HG03280 (cell line): Measurements from ENCODE around the gene CCNY.
"Not testable (repeated sequence)": the region's sequence is repeated elsewhere in the genome, so short reads cannot be mapped to it uniquely, and the experiment has no call there.

Experiments
- ATAC-seq: cut with Tn5 transposase; IDR thresholded peaks from one replicate; pipeline ENCODE4 v1.9.1; 2021; ENCODE audit warnings: mild to moderate bottlenecking, moderate library complexity; ENCODE audit not compliant: unreplicated experiment

Gene CCNY

DNA sequence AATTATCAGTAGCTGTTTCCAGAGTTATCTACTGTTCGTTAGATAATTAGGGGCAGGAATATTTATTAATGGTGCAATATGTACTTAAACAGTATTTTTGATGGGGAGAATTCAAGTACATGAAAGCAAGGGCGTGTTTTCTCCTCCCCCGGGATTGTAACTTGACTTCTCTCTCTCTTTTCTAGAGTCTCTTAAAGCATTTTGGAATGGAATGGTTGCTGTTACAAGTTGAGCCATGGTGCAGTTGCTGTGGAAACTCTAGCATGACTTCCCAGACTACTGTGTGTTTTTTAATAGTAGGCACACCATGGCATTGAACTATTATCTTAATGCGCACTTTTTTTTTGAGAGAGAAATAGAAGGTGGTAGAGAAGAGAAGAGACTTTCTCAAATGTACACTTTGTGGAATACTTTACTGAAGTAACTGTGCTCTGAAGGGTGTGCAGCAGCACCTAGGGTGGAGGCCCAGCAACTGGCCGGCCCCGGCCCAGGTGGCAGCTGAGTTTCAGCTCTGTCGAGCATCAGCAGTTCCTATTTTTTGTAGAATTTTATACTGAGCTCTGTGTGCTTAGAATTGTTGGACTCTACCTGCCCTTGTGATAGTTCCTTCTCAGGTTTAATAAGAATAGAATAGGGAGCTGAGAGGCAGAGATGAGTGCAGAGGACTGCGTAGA lies 64.4 kb downstream of the CCNY start:
- ATAC-seq = no peak

- ATAC-seq = not testable (repeated sequence)
Measured at GRCh38 chr10:35403491-35403890, 67.2 kb downstream of the CCNY start.

DNA sequence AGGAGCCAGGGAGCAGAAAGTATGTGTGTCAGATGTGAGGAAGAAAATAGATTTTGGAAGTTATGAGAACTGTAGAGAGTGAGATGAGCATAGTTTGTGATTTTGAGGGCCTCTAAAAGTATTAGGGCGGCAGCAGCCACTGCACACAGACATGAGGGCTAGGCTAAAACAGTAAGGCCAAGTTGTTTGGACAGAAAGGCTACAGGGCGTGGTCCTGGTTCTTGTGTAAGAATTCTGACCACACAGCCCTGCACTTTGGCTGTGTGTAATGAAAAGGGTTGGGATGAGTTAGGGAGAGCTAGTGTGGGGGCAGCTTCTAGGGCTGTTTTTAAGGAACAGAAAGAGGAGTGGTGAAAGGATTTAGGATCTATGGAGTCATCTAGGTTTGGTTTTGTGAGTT lies 67.8 kb downstream of the CCNY start:
- ATAC-seq = not testable (repeated sequence)

- ATAC-seq = not testable (repeated sequence)
Measured at GRCh38 chr10:35406003-35406630, 69.8 kb downstream of the CCNY start.

GRCh38 chr10:35407696-35408095 lies 71.4 kb downstream of the CCNY start:
- ATAC-seq = not testable (repeated sequence)

- ATAC-seq = no peak
Measured at GRCh38 chr10:35409094-35409582, 72.8 kb downstream of the CCNY start.

- no peak for ATAC-seq
Measured at GRCh38 chr10:35409808-35410207, 73.5 kb downstream of the CCNY start.

DNA sequence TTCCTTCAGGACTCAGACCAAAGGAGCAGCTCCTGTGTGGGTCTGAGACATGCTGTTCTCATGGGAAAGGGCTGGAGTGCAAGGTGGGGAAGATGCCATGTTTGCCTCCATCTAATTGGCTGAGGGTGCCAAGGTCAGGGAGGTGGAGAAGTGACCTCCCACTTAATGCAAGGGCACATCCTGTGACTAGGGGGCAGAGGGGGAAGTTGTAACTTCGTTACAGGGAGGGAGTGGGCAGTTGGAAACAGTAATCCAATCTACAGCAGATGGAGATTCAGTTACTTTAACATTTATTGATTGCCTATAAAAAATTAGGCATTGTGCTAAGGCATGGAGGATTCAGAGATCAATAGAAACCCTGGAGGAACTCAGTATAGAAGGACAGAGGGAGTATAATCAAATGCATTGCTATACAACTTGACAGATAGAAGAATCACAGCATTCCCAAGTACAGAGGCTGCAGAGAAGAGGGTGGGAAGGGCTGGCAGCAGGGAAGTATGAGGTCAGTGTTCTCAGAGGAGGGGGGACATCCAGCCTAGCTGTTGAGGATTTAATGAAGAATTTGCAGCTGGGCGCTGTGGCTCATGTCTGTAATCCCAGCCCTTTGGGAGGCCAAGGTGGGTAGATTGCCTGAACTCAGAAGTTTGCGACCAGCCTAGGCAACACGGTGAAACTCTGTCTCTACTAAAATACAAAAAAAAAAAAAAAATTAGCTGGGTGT lies 75.9 kb downstream of the CCNY start:
- ATAC-seq = no peak

DNA sequence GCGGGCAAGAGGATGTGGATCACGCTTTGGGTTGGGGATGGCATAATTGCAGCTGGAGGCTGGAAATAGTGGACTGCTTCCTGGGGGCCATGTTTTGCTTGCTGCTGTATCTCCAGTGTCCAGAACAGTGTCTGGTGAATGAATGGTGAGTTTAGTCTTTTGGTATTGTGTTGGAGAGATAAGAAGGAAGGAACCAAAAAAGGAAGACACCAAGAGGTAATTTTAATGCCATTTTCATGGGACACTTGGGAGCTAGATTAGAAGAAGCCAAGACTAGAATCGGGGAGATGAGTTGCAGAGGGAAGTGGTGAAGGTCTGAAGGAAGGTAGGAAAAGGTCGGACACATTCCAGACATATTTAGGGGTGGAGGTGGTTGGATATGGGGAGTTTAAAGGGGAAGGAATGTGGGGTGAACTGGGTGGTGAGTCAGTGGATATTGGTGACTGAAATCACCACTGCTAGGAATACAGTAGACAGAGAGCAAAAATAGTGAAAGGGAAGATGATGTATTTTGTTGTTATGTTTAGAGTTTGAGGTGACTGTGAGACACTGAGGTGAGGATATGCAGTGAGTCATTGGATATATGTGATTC lies 76.7 kb downstream of the CCNY start:
- no peak for ATAC-seq

- ATAC-seq = no peak
Measured at GRCh38 chr10:35413985-35414861, 77.9 kb downstream of the CCNY start.

DNA sequence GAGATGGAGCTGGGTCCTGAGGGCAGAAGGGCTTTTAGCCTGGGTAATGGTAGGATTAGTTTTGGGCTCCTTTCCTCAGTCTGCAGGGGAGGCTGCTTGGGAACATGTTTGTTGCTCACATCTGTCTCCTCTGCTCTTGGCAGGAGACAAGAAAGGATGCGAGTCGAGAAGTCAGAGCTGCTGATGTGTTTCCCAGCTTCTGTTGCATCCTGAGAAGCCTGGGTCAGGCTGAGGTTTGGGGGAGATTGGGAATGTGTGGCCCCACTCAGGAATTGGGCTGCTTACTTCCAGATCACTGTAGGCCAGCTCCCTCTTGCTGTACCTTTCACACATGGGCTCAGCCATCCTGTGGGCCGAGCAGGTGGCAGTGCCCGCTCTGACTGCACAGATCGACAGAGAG lies 79.2 kb downstream of the CCNY start:
- ATAC-seq = no peak

DNA sequence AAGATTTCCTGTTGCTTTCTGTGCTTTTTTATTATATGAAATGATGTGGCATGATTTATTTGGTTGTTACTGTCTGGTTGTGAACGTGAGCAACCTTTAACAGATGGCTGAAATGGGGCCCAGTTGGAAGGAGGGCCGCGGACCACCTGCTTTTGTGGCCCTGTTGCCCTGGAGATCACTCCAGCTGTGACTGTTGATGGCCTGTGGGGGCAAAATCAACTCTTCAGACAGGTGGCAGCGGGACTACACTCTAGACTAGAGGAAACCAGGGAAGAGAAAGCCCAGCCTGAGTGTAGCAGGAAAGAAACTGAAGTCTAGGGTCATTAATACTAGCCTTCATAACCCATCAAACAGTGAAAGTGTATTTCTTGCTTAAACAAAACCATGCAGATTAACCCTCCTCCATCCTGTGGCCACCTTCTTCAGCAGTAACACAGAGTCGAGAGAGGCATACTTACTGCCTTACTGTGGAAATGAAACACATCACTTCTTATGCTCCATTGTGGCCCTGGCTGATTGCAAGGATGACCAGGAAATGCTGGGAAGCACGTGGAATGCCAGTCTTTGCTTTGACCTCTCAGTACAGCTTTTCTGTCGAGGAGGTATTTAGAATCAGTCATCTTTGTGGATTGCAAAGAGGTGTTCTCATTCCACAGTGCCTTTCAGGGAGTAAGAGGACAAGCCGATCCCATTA lies 80.5 kb downstream of the CCNY start:
- ATAC-seq = no peak

GRCh38 chr10:35417313-35417625 lies 81.0 kb downstream of the CCNY start:
- no peak for ATAC-seq

DNA sequence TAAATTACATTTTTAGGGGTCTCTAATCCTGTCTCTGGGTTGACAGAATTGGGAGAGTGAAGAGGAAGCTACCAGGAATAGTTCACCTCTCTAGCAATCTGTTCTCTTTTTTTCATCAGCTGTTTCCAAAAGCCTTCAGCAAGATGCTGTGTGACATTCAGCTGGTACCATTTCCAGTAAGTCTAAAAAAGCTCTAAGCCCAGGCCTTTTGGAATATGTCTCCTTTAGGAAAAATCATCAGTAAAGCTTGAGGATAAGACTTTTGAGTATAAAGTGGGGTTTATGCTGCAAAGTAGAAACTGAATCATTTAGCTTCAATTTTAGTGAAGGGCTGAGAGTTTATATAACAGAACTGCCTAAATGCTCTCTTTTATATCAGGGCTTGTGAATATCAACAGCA lies 81.5 kb downstream of the CCNY start:
- ATAC-seq = no peak

GRCh38 chr10:35418580-35418979 lies 82.3 kb downstream of the CCNY start:
- ATAC-seq = not testable (repeated sequence)

GRCh38 chr10:35420044-35420443 lies 83.7 kb downstream of the CCNY start:
- ATAC-seq = no peak

DNA sequence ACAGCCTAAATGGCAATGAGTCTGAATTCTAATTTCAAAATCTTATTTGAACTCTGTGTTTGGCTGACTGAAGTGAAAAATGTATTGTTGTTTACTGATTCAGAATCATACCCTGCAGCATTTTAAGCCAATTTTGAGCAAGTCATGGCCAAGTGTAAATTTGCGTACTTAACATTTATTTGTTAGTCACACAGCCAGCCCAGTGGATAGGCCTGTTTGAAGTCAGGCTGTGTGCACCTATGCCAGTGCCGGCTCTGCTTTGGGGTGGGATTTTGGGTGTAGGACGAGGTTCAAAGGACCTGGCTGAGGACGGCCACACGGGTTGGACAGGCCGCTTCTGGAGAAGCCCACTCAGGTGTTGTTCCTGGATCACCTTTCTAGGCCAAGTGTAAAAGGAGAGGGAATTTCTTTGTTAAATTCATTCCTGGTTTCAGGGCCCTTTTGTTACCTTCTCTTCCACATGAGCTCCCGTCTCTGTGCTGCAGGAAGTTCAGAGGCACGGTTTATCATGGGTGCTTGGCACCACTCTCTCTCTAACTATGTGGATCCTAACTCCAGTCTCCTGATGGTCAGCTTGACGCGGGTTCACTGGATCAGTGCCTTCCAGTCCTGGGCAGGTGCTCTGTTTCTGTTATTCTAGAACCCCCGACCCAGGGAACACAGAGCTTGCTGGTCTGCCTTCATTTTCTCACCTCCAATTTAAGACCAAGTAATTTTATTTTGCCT lies 84.7 kb downstream of the CCNY start:
- no peak for ATAC-seq

- no peak for ATAC-seq
Measured at GRCh38 chr10:35421553-35422178, 85.4 kb downstream of the CCNY start.

DNA sequence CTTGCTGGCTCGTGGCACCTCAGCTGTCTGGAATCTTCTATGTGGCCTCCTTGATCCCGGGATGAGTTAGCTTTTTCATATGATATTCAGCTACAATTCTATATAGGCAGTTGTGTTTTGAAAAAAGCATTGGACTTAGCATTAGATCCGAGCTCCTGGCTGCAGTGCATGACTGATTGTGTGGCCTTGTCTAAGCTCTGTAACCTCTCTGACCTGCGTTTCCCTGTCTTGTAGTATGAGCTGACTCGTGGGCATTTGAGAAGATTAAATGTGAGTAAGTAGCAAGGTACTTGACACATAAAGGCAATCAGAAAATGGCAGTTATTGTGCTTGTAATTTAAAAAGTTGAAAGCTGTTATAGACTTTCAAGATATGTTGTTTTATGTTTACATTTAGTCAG lies 85.9 kb downstream of the CCNY start:
- ATAC-seq = no peak
